Measurements from ENCODE around the gene OR4F6. TPM values are rescaled to one million over a fixed set of nuclear protein-coding genes. Genes with fewer than 3 reads are reported as not detected.

Gene OR4F6
- total and polyA plus RNA-seq, 12 donors: not detected

DNA sequence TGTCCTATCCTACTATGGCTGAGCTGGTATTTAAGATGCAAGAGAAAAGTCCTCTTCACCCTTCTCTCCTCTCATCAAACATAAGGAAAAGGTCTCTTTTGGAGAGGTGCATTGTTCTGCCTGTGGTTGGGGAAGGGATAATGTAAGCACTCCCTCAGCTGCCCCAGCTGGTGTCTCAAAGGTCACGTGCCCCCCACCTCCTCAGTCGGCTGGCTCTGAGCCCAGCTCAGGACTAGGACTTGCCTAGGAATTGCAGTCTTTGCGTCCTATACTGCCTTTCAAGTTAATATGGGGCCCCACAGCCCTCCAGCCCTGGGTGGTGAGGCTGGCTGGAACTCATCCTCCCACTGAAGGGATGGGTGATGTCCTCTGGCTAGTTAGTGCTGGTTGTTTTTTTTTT, 38.3 kb downstream of the OR4F6 start:
- 59 to 66% methylated on average over 3 of the region's 3 CpGs for WGBS, 2 donors
- no peak for DNase-seq
- Histone ChIP-seq H3K4me1 (no peaks in the 10 kb centered on the region), H3K27ac (no peak overlapping the region), H3K27me3 (peaks cover 0 to 33% (median 3%) of the 10 kb centered on the region in 7 donors), H3K36me3 (no peaks in the 10 kb centered on the region), H3K9me3 (peaks cover 0 to 19% (median 0%) of the 10 kb centered on the region in 11 donors), H3K4me3 (no peak overlapping the region)
- intact Hi-C loops (cut with DNase I): no loop called here
- no peak for TF ChIP-seq CTCF (IDR thresholded peaks at IDR 0.05)
- no peak for ATAC-seq

- no peaks in the 10 kb centered on the region for H3K36me3 ChIP-seq
Observed at GRCh38 chr15:101844916-101845315, 41.6 kb downstream of the OR4F6 start.

DNA sequence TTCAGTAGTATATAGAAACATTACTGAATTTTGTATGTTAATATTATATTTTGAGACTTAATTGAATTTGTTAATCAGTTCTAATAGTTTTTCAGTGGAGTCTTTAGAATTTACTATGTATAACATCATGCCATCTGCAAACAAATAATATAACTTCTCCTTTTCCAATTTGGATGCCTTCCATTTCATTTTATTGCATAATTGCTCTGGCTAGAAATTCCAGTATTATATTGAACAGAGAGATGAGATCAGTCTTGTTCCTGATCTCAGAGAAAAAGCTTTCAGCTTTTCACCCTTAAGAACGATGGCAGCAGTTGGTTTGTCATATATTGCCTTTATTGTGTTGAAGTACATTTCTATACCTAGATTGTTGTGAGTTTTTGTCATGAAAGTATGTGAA, 49.0 kb downstream of the OR4F6 start:
- WGBS, 2 donors: 58 to 69% methylated on average over 1 of the region's 1 CpG
- H3K4me3 ChIP-seq: no peak overlapping the region
- no peak for TF ChIP-seq CTCF (IDR thresholded peaks at IDR 0.05)
- no peaks in the 10 kb centered on the region for H3K4me1 ChIP-seq
- DNase-seq (no peak), ATAC-seq (no peak)
- no peaks in the 10 kb centered on the region for H3K9me3 ChIP-seq
- intact Hi-C loops (cut with DNase I): no loop called here
- H3K27me3 ChIP-seq: peaks cover 0 to 15% (median 5%) of the 10 kb centered on the region in 7 donors
- no peak overlapping the region for H3K27ac ChIP-seq
- H3K36me3 ChIP-seq: no peaks in the 10 kb centered on the region

More at GRCh38 chr15:101844916-101845315, 41.6 kb downstream of the OR4F6 start:
- no peak for DNase-seq
- 68 to 69% methylated on average over 6 of the region's 6 CpGs for WGBS, 2 donors
- Histone ChIP-seq H3K27me3 (peaks cover 0 to 50% (median 3%) of the 10 kb centered on the region in 7 donors), H3K9me3 (no peaks in the 10 kb centered on the region), H3K4me3 (no peak overlapping the region), H3K27ac (no peak overlapping the region), H3K4me1 (no peaks in the 10 kb centered on the region)
- TF ChIP-seq CTCF (IDR thresholded peaks at IDR 0.05): no peak
- intact Hi-C loops (cut with DNase I): no loop called here
- no peak for ATAC-seq

Other genes starting within 250 kb of the OR4F6 start
- 10 to 100 TPM; 38.2 to 61.6 (median 49.5) TPM for gene TM2D3, start 151.1 kb upstream of the OR4F6 start, total RNA-seq
- 10 to 100 TPM; 52.2 to 52.3 TPM for gene TM2D3, start 151.1 kb upstream of the OR4F6 start, polyA plus RNA-seq
- gene TARS3, start 79.0 kb upstream of the OR4F6 start, total RNA-seq: 10 to 100 TPM; 26.0 to 42.5 (median 36.2) TPM
- 10 to 100 TPM in 1 of 2 donors, 1 to 10 TPM in 1; 8.1 to 17.0 TPM for gene TARS3, start 79.0 kb upstream of the OR4F6 start, polyA plus RNA-seq
- not detected for gene OR4F15, start 8.7 kb downstream of the OR4F6 start, total RNA-seq
- gene OR4F15, start 8.7 kb downstream of the OR4F6 start, polyA plus RNA-seq: not detected

Measured in heart right ventricle (tissue), 16 donors.